SK-N-MC (cell line): ENCODE data around the gene CEACAM1.

Experiments
- EZH2 ChIP-seq: fragments of 200-600 bp; sonication (generic); IDR thresholded peaks from one replicate; pipeline ENCODE4 v1.6.1; 2017; ENCODE audit warnings: antibody characterized with exemption
- FOXP2 ChIP-seq: optimal IDR thresholded peaks from 2 replicates; pipeline ENCODE3; 2011; ENCODE audit warnings: mild to moderate bottlenecking, moderate library complexity; ENCODE audit not compliant: insufficient read depth; ENCODE audit errors: extremely low read length, control extremely low read depth
- POLR2AphosphoS5 ChIP-seq: IDR thresholded peaks from 2 replicates; pipeline ENCODE4 v1.6.1; 2012; ENCODE audit warnings: mild to moderate bottlenecking, low read depth, low read length, borderline replicate concordance

GRCh38 chr19:42469311-42470235 is 58.7 kb downstream of the CEACAM1 start:
- no peak for TF ChIP-seq POLR2AphosphoS5
- TF ChIP-seq EZH2: no peak
- no peak for TF ChIP-seq FOXP2
